BJ (cell line): ENCODE data around the gene SLC25A23. TPM values are rescaled to one million over a fixed set of nuclear protein-coding genes. Genes with fewer than 3 reads are reported as not detected.
A peak's percentile ranks its signal among the peaks of the same experiment; 100 is the strongest.

Experiments
- CTCF ChIA-PET: fragments of 350-600 bp; formaldehyde crosslinking; extraction: SDS; loops from one replicate; lab custom pipeline; 2021; ENCODE audit warnings: antibody characterized with exemption, inconsistent platforms; lab: Yijun Ruan, JAX
- POLR2A ChIA-PET: fragments of 300-600 bp; sonication (Branson Sonifier 250); formaldehyde crosslinking; extraction: SDS; loops from one replicate; lab custom pipeline; 2021; ENCODE audit warnings: antibody characterized with exemption; lab: Charles Lee
- DNase-seq: peaks from one replicate; pipeline ENCODE4 v3.0.0-alpha.2; 2011; ENCODE audit warnings: low read depth
- H3K27me3 ChIP-seq: 2 replicates; pipeline ENCODE4 v1.6.0; 2011; ENCODE audit warnings: low read length; ENCODE audit not compliant: control insufficient read depth, insufficient read depth
- H3K36me3 ChIP-seq: 2 replicates; pipeline ENCODE4 v1.5.1; 2011; ENCODE audit warnings: low read length; ENCODE audit not compliant: control insufficient read depth, insufficient read depth
- H3K4me3 ChIP-seq: 2 replicates; pipeline ENCODE4 v1.5.1; 2011; ENCODE audit warnings: low read depth, mild to moderate bottlenecking, control low read depth, low read length
- polyA plus RNA-seq: library from polyadenylated mRNA; depleted of rRNA; stranded (reverse); fragments of >200 nt; gene quantifications from 2 replicates; pipeline ENCODE4 v1.2.3, GENCODE V29; 2011
- TF ChIP-seq, protein P1 (sequence below): IDR thresholded peaks from 2 replicates; pipeline ENCODE4 v1.5.1; 2011; ENCODE audit warnings: low read depth, mild to moderate bottlenecking, control low read depth, inconsistent platforms, low read length, moderate library complexity; ENCODE audit not compliant: insufficient read depth

SLC25A23 gene
- polyA plus RNA-seq, 1 experiment = 7.4 TPM

DNA sequence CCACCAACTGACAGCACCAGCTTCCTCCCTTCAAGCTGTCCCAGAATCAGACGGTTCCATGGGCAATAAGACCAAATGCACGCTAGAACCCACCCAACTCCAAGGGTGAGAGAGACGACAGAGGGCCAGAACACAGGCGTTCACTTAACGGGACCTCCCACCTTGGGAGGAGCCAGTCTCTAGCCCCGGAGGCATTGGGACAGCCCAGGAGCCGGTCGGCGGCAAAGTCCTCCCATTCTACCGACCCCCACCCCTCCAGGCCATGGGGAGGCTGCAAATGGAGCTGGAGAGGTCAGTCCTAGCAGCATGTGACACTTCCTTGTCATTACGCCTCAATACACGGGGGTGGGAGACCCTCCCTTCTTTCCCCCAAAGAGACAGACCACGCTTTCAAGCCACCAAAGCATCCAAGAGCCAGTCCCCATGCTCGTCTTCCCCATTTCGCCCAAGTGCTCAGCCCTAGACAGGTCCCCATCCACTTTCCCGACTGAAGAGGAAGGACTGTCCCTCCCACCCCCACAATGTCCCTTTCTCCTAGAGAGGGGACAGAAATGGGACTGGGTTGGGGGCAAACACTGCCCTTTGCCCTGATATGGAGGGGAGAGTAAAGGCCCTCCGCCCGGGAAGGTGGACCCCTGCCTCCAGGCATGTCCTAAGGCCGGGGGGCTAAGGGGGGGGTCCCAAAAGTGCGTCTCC lies 35.9 kb downstream of the SLC25A23 start:
- POLR2A ChIA-PET = no interaction called here
- CTCF ChIA-PET = no interaction called here
- TF ChIP-seq, protein P1, sequence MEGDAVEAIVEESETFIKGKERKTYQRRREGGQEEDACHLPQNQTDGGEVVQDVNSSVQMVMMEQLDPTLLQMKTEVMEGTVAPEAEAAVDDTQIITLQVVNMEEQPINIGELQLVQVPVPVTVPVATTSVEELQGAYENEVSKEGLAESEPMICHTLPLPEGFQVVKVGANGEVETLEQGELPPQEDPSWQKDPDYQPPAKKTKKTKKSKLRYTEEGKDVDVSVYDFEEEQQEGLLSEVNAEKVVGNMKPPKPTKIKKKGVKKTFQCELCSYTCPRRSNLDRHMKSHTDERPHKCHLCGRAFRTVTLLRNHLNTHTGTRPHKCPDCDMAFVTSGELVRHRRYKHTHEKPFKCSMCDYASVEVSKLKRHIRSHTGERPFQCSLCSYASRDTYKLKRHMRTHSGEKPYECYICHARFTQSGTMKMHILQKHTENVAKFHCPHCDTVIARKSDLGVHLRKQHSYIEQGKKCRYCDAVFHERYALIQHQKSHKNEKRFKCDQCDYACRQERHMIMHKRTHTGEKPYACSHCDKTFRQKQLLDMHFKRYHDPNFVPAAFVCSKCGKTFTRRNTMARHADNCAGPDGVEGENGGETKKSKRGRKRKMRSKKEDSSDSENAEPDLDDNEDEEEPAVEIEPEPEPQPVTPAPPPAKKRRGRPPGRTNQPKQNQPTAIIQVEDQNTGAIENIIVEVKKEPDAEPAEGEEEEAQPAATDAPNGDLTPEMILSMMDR = no peak
- no peak for DNase-seq
- Histone ChIP-seq H3K4me3 (peak overlapping the region; percentile 91), H3K27me3 (no peaks in the 10 kb centered on the region), H3K36me3 (peaks cover 23% of the 10 kb centered on the region)

DNA sequence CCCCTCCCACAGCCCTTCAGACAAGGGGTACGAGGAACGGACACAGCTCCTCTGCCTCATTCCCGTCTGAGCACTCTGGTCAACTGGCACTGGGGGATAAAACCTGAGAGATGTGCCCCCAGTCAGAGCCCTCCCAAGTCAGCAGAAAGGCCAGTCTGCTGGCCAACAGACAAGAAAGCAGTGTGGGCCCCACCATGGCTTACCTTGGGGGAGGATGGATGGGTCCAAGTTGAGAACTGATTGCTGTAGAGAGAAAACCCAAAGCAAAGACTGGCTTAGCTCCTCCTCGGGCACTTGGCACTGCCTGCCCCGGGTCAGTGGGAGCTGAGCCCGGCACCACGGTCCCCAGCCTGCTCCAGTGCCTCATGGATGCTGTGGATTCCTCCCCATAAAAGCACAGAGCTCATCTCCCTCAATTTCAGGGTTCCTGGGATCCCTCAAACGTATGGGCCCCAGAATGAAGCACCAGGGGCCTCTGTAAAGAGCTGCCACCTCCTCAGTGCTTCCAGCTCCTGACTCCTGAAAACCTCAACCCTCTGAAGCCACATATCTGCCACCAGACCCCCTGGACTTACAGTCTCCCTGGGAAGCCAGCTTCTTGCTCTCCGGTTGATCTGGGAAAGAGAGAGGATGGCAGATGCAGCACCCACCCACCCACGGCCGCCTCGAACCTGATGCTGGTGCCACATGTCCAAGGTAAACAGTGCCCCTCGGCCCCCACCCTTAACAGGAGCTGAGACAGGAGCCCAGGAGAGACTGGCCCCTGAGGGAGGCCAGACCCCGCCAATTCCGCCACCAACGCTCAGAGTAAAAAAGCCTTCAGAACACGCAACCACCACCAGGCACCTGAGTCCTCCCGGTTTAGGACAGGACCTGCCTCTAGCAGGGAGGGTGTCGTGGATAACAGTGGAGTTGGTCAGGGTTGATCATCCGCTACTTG lies 38.2 kb downstream of the SLC25A23 start:
- Histone ChIP-seq H3K4me3 (no peak overlapping the region), H3K36me3 (peaks cover 40% of the 10 kb centered on the region), H3K27me3 (no peaks in the 10 kb centered on the region)
- ChIA-PET POLR2A (no interaction called here), CTCF (interaction anchor here (1.7 kb wide), 1 partner anchor 9 kb away, joined by 6 read pairs; no protein-coding TSS in a partner anchor)
- TF ChIP-seq, protein P1 = no peak
- no peak for DNase-seq

DNA sequence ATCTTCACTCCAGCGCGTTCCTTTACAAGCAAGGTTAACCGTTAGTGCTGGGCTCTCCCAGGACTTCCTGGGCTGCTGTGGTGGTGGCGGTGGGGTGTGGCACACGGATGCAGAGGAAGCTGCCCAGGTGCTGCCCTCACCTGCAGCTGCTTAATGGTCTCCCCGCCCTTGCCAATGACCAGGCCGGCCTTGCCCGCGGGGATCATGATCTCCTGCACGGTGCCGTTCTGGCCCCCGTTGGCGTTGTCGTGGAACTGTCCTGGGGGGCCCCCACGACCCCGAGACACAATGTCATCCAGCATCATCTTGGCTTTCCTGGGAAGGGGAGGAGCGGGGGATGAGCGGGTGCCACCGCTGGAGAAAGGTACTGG lies 41.0 kb downstream of the SLC25A23 start:
- TF ChIP-seq, protein P1 = no peak
- CTCF ChIA-PET = interaction anchor here (0.8 kb wide), 1 partner anchor 9 kb away, joined by 3 read pairs; no protein-coding TSS in a partner anchor
- no peak for DNase-seq
- H3K4me3 ChIP-seq = no peak overlapping the region
- no peaks in the 10 kb centered on the region for H3K27me3 ChIP-seq
- peaks cover 56% of the 10 kb centered on the region for H3K36me3 ChIP-seq
- POLR2A ChIA-PET = no interaction called here

DNA sequence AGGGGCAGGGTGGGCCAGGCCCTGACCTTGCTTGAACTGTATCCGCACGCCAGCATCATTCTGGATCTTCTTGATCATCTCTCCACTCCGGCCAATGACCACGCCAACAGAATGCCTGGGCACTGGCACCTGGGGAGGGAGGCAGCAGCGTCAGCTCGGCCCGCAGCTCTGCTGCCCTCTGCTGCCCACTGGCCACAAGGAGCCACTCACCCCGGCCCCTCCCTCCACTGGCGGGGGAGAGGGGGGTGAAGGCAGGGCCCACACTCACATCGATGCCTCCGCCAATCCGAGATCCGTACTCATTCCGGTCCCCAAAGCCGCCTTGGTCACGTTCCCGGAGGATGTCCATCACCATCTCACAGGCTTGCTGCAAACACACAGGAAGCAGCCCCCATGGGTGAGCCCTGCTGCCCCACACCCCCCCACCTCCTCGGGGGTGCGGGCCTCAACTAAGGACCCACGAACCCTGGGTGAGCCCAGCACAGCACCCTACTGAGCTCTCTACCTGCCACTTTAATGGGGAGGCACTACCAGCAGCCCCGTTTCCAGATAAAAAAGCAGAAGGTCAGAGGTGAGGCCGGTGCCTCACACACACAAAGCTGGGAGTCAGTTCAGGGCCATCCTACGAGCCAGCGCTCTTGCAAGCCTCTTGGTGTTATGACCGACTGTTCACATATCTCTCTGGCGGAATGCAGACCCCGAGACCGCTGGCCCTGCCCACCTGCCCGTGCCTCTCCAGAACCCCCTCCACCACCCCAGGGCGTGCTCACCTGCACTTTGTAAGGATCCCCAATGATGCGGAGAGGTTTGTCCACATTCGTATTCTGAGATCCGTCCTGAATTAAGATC lies 41.7 kb downstream of the SLC25A23 start:
- TF ChIP-seq, protein P1 = peak; percentile 46
- no peak for DNase-seq
- no peak overlapping the region for H3K4me3 ChIP-seq
- no peaks in the 10 kb centered on the region for H3K27me3 ChIP-seq
- H3K36me3 ChIP-seq = peaks cover 56% of the 10 kb centered on the region
- ChIA-PET POLR2A (no interaction called here), CTCF (interaction anchor here (1.2 kb wide), 1 partner anchor 25 kb away, joined by 3 read pairs; the partner anchor contains the start of gene GTF2F1)
